AG10803 (cell line): Measurements from ENCODE around the gene GOLGA8H.
"Not testable (repeated sequence)": the region's sequence is repeated elsewhere in the genome, so short reads cannot be mapped to it uniquely, and the experiment has no call there.

Experiments used
- DNase-seq: peaks from one replicate; pipeline ENCODE4 v3.0.0; 2010; ENCODE audit warnings: low read depth
- H3K4me3 ChIP-seq: 2 replicates; pipeline ENCODE4 v1.5.1; 2011; ENCODE audit warnings: mild to moderate bottlenecking, low read length, control low read depth
- CTCF ChIP-seq: conservative IDR thresholded peaks from 2 replicates; pipeline ENCODE4 v1.5.1; 2011; ENCODE audit warnings: mild to moderate bottlenecking, low read length, control low read depth, inconsistent platforms

GOLGA8H gene

GRCh38 chr15:30603796-30604195 is at the start of gene GOLGA8H:
GOLGA8H (plus strand) TSS chr15:30604028; CDS start chr15:30604126, 98 bp downstream.
- H3K4me3 ChIP-seq, DNase-seq: not testable (repeated sequence)

- H3K4me3 ChIP-seq, DNase-seq: not testable (repeated sequence)
Measured at GRCh38 chr15:30566949-30567348, 36.9 kb upstream of the GOLGA8H start.

GRCh38 chr15:30573012-30573491 is 30.8 kb upstream of the GOLGA8H start:
- DNase-seq, H3K4me3 ChIP-seq: not testable (repeated sequence)

- DNase-seq, H3K4me3 ChIP-seq: not testable (repeated sequence)
Measured at GRCh38 chr15:30579394-30579970, 24.3 kb upstream of the GOLGA8H start.

- not testable (repeated sequence) for DNase-seq, H3K4me3 ChIP-seq
Measured at GRCh38 chr15:30580716-30581115, 23.1 kb upstream of the GOLGA8H start.

- not testable (repeated sequence) for DNase-seq, H3K4me3 ChIP-seq
Measured at GRCh38 chr15:30598953-30599352, 4.9 kb upstream of the GOLGA8H start.

- not testable (repeated sequence) for H3K4me3 ChIP-seq, DNase-seq
Measured at GRCh38 chr15:30612271-30612670, 8.4 kb downstream of the GOLGA8H start.

- 0 out of 2 replicates have a peak, but pooled peaks have one; percentile 3 for TF ChIP-seq CTCF
- peak; percentile 13 for DNase-seq
- not testable (repeated sequence) for H3K4me3 ChIP-seq
Measured at GRCh38 chr15:30621342-30621741, 17.5 kb downstream of the GOLGA8H start.

GRCh38 chr15:30625436-30626193 is 21.8 kb downstream of the GOLGA8H start, which contains the start of gene ARHGAP11B:
ARHGAP11B (plus strand) TSS chr15:30626128.
- peak; percentile 99 for DNase-seq

GRCh38 chr15:30626194-30626565 is 22.4 kb downstream of the GOLGA8H start:
- peak overlapping the region; percentile 78 for H3K4me3 ChIP-seq
- peak; percentile 11 for DNase-seq

More at GRCh38 chr15:30625436-30626193, 21.8 kb downstream of the GOLGA8H start, which contains the start of gene ARHGAP11B:
- peak within 1 kb of the TSS; percentile 78 for H3K4me3 ChIP-seq

- peak overlapping the region; percentile 78 for H3K4me3 ChIP-seq
- DNase-seq = not testable (repeated sequence)
Measured at GRCh38 chr15:30626632-30627031, 22.8 kb downstream of the GOLGA8H start.

GRCh38 chr15:30650012-30650929 is 46.4 kb downstream of the GOLGA8H start:
- H3K4me3 ChIP-seq = no peak overlapping the region
- no peak for TF ChIP-seq CTCF
- DNase-seq = peak; percentile 26
